ENCODE results near the gene CD40. TPM values are rescaled to one million over a fixed set of nuclear protein-coding genes. Genes with fewer than 3 reads are reported as not detected.

CD40 gene
- total RNA-seq, 1 experiment from 2014 or later, result 6.3 TPM

DNA sequence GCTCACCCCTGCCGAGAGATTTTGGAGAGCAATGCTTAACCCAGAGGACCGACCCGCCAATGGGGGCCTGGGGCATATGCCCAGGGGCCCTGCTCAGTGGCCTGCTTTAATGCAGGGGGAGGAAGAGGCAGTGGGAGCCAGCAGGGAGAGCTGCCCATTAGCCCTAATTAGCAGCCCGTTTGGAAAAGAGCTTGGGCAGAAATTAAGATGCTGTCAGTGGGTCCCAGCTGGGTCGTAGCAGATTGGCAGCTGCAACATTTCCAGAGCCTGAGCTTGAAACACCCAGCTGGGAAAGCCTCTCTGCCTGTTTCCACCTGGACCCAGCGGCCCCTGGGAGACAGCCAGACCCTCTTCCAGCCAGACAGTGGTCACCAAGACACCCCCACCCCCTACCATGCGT lies 39.5 kb downstream of the CD40 start:
- no peak overlapping the region for H3K4me3 ChIP-seq (ENCODE audit: low read length)
- H3K9ac ChIP-seq (ENCODE audit: low read length), result no peak overlapping the region
- H3K27me3 ChIP-seq (ENCODE audit: low read length), result no peaks in the 10 kb centered on the region
- no peak for DNase-seq
- no peaks in the 10 kb centered on the region for H3K79me2 ChIP-seq (ENCODE audit: low read length)
- H3K4me1 ChIP-seq (ENCODE audit: low read length), result peaks cover 5% of the 10 kb centered on the region; the same call in 1 of the 2 replicates
- H3K9me3 ChIP-seq (ENCODE audit: low read length), result no peaks in the 10 kb centered on the region
- no peaks in the 10 kb centered on the region for H3K9me2 ChIP-seq (replicated peaks; ENCODE audit: insufficient read depth, low read length)
- H3K27ac ChIP-seq (ENCODE audit: low read length), result no peak overlapping the region
- H3K4me2 ChIP-seq (ENCODE audit: low read depth, low read length, poor library complexity, severe bottlenecking), result no peak overlapping the region
- 0 out of 2 replicates have a peak, but pooled peaks cover 3% of the 10 kb centered on the region for H4K20me1 ChIP-seq (ENCODE audit: insufficient read depth, low read depth, low read length)
- no peak overlapping the region for H2AFZ ChIP-seq (ENCODE audit: low read length)
- H3K36me3 ChIP-seq (ENCODE audit: insufficient read depth, low read length), result no peaks in the 10 kb centered on the region

- H3K9me3 ChIP-seq (ENCODE audit: low read length), result no peaks in the 10 kb centered on the region
- no peak overlapping the region for H3K27ac ChIP-seq (ENCODE audit: low read length)
Observed at GRCh38 chr20:46158476-46158987, 40.4 kb downstream of the CD40 start.

DNA sequence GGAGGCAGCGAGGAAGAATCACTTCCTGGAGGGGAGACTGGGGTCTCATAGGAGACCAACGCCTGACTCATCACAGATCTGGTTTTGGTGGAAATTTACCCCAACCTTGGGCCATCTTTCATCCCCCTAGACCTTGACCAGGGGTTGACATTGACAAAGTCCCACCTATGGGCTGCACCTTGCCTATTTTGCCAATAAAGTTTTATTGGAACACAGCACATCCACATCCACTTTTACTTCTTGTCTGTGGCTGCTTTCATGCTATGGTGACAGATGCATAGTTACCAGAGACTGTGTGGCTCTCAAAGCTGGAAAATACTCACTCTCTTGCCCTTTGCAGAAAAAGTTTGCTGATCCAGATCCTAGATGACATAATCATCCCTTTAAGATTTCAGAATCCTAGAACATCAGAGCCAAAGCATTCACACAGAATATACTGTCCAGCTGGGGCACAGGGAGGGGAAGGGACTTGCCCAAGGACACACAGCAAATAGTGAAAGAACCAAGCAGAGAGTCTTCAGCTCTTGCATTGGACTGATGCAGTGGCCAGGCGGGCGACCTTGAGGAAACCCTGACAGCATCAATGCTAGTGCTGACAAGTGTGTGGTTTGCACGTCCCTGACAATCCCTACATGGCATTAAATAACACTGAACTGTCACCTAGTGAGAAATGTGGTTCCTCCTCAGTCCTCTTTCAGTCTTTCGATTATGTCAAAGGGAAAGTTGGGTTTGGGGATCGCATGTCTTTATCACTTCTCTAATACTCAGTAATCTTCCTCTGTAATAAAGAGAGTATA lies 41.2 kb downstream of the CD40 start:
- Histone ChIP-seq H3K9ac (ENCODE audit: low read length) (no peak overlapping the region), H3K9me3 (ENCODE audit: low read length) (no peaks in the 10 kb centered on the region), H3K27ac (ENCODE audit: low read length) (no peak overlapping the region), H3K79me2 (ENCODE audit: low read length) (no peaks in the 10 kb centered on the region), H4K20me1 (ENCODE audit: insufficient read depth, low read depth, low read length) (0 out of 2 replicates have a peak, but pooled peaks cover 3% of the 10 kb centered on the region), H3K4me3 (ENCODE audit: low read length) (no peak overlapping the region), H3K36me3 (ENCODE audit: insufficient read depth, low read length) (no peaks in the 10 kb centered on the region), H3K4me1 (ENCODE audit: low read length) (peaks cover 5% of the 10 kb centered on the region; the same call in 1 of the 2 replicates), H3K27me3 (ENCODE audit: low read length) (no peaks in the 10 kb centered on the region), H3K4me2 (ENCODE audit: low read depth, low read length, poor library complexity, severe bottlenecking) (no peak overlapping the region), H3K9me2 (replicated peaks; ENCODE audit: insufficient read depth, low read length) (no peaks in the 10 kb centered on the region), H2AFZ (ENCODE audit: low read length) (no peak overlapping the region)
- no peak for DNase-seq

More at GRCh38 chr20:46158476-46158987, 40.4 kb downstream of the CD40 start:
- no peak for DNase-seq
- H3K36me3 ChIP-seq (ENCODE audit: insufficient read depth, low read length), result no peaks in the 10 kb centered on the region
- H4K20me1 ChIP-seq (ENCODE audit: insufficient read depth, low read depth, low read length), result 0 out of 2 replicates have a peak, but pooled peaks cover 3% of the 10 kb centered on the region
- H3K4me2 ChIP-seq (ENCODE audit: low read depth, low read length, poor library complexity, severe bottlenecking), result no peak overlapping the region
- H3K4me3 ChIP-seq (ENCODE audit: low read length), result no peak overlapping the region
- H2AFZ ChIP-seq (ENCODE audit: low read length), result no peak overlapping the region
- H3K79me2 ChIP-seq (ENCODE audit: low read length), result no peaks in the 10 kb centered on the region
- peaks cover 5% of the 10 kb centered on the region; the same call in 1 of the 2 replicates for H3K4me1 ChIP-seq (ENCODE audit: low read length)
- H3K9me2 ChIP-seq (replicated peaks; ENCODE audit: insufficient read depth, low read length), result no peaks in the 10 kb centered on the region
- no peak overlapping the region for H3K9ac ChIP-seq (ENCODE audit: low read length)
- no peaks in the 10 kb centered on the region for H3K27me3 ChIP-seq (ENCODE audit: low read length)

GRCh38 chr20:46160661-46161060 lies 42.5 kb downstream of the CD40 start:
- Histone ChIP-seq H3K9me2 (replicated peaks; ENCODE audit: insufficient read depth, low read length) (no peaks in the 10 kb centered on the region), H3K79me2 (ENCODE audit: low read length) (no peaks in the 10 kb centered on the region), H3K9me3 (ENCODE audit: low read length) (no peaks in the 10 kb centered on the region), H4K20me1 (ENCODE audit: insufficient read depth, low read depth, low read length) (0 out of 2 replicates have a peak, but pooled peaks cover 4% of the 10 kb centered on the region), H3K9ac (ENCODE audit: low read length) (no peak overlapping the region), H3K4me1 (ENCODE audit: low read length) (peaks cover 4% of the 10 kb centered on the region; the same call in 1 of the 2 replicates), H3K4me2 (ENCODE audit: low read depth, low read length, poor library complexity, severe bottlenecking) (no peak overlapping the region), H3K27me3 (ENCODE audit: low read length) (no peaks in the 10 kb centered on the region), H3K27ac (ENCODE audit: low read length) (no peak overlapping the region), H3K4me3 (ENCODE audit: low read length) (no peak overlapping the region), H2AFZ (ENCODE audit: low read length) (no peak overlapping the region), H3K36me3 (ENCODE audit: insufficient read depth, low read length) (no peaks in the 10 kb centered on the region)
- DNase-seq, result no peak

GRCh38 chr20:46161921-46162320 lies 43.8 kb downstream of the CD40 start:
- Histone ChIP-seq H3K27me3 (ENCODE audit: low read length) (no peaks in the 10 kb centered on the region), H3K79me2 (ENCODE audit: low read length) (no peaks in the 10 kb centered on the region), H3K4me2 (ENCODE audit: low read depth, low read length, poor library complexity, severe bottlenecking) (no peak overlapping the region), H2AFZ (ENCODE audit: low read length) (no peak overlapping the region), H4K20me1 (ENCODE audit: insufficient read depth, low read depth, low read length) (0 out of 2 replicates have a peak, but pooled peaks cover 8% of the 10 kb centered on the region), H3K9ac (ENCODE audit: low read length) (no peak overlapping the region), H3K4me3 (ENCODE audit: low read length) (no peak overlapping the region), H3K4me1 (ENCODE audit: low read length) (peaks cover 4% of the 10 kb centered on the region; the same call in 1 of the 2 replicates), H3K9me2 (replicated peaks; ENCODE audit: insufficient read depth, low read length) (no peaks in the 10 kb centered on the region), H3K36me3 (ENCODE audit: insufficient read depth, low read length) (no peaks in the 10 kb centered on the region), H3K27ac (ENCODE audit: low read length) (no peak overlapping the region), H3K9me3 (ENCODE audit: low read length) (no peaks in the 10 kb centered on the region)
- DNase-seq, result no peak

DNA sequence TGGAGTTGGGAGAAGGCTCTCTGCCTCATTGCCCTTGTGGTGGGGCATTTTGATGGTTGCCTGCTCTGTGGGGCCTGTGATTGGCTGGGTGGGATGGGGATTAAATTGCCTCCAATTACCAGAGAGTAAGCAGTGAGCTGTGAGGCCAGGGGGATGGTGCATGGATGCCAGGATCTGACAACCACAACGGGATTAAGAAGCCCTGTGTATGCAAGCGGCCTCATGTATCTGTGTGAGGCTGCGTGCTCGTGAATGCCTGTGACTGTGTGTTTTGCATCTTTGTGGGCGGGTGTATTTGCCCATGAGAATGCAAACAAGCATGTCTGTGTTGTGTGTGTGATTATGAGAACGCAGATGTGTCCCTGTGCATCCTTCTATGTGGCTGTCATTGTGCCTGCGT lies 46.1 kb downstream of the CD40 start:
- H4K20me1 ChIP-seq (ENCODE audit: insufficient read depth, low read depth, low read length), result peaks cover 15% of the 10 kb centered on the region; the same call in 1 of the 2 replicates
- peaks cover 4% of the 10 kb centered on the region; the same call in 1 of the 2 replicates for H3K4me1 ChIP-seq (ENCODE audit: low read length)
- H3K9me2 ChIP-seq (replicated peaks; ENCODE audit: insufficient read depth, low read length), result no peaks in the 10 kb centered on the region
- H3K36me3 ChIP-seq (ENCODE audit: insufficient read depth, low read length), result no peaks in the 10 kb centered on the region
- no peaks in the 10 kb centered on the region for H3K9me3 ChIP-seq (ENCODE audit: low read length)
- DNase-seq, result no peak
- H3K79me2 ChIP-seq (ENCODE audit: low read length), result no peaks in the 10 kb centered on the region
- H3K4me3 ChIP-seq (ENCODE audit: low read length), result no peak overlapping the region
- no peak overlapping the region for H3K9ac ChIP-seq (ENCODE audit: low read length)
- H3K27me3 ChIP-seq (ENCODE audit: low read length), result no peaks in the 10 kb centered on the region
- H3K4me2 ChIP-seq (ENCODE audit: low read depth, low read length, poor library complexity, severe bottlenecking), result no peak overlapping the region
- no peak overlapping the region for H3K27ac ChIP-seq (ENCODE audit: low read length)
- H2AFZ ChIP-seq (ENCODE audit: low read length), result no peak overlapping the region

DNA sequence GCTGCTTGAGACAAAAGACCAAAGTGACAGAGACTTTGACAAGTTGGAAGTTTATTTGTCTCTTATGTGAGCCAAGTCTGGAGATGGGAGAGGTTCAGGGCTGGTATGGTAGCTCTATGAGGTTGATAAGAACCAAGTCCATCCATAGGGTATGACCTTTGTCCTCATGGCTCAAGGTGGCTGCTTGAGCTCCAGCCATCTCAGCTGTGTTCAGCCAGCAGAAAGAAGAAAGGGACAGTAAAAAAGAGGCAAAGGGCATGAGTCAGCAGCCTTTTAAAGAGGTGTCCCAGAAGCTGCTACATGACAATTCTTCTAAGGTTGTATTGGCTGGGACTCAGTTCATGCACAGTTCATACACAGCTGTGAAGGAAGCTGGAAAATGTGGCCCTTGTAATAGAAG lies 49.0 kb downstream of the CD40 start:
- Histone ChIP-seq H3K9me3 (ENCODE audit: low read length) (no peaks in the 10 kb centered on the region), H2AFZ (ENCODE audit: low read length) (no peak overlapping the region), H3K4me2 (ENCODE audit: low read depth, low read length, poor library complexity, severe bottlenecking) (no peak overlapping the region), H3K4me3 (ENCODE audit: low read length) (no peak overlapping the region), H4K20me1 (ENCODE audit: insufficient read depth, low read depth, low read length) (peaks cover 15% of the 10 kb centered on the region; the same call in 1 of the 2 replicates), H3K9ac (ENCODE audit: low read length) (no peak overlapping the region), H3K36me3 (ENCODE audit: insufficient read depth, low read length) (no peaks in the 10 kb centered on the region), H3K27me3 (ENCODE audit: low read length) (no peaks in the 10 kb centered on the region), H3K9me2 (replicated peaks; ENCODE audit: insufficient read depth, low read length) (no peaks in the 10 kb centered on the region), H3K27ac (ENCODE audit: low read length) (no peak overlapping the region), H3K4me1 (ENCODE audit: low read length) (peaks cover 4% of the 10 kb centered on the region; the same call in 1 of the 2 replicates), H3K79me2 (ENCODE audit: low read length) (no peaks in the 10 kb centered on the region)
- no peak for DNase-seq

DNA sequence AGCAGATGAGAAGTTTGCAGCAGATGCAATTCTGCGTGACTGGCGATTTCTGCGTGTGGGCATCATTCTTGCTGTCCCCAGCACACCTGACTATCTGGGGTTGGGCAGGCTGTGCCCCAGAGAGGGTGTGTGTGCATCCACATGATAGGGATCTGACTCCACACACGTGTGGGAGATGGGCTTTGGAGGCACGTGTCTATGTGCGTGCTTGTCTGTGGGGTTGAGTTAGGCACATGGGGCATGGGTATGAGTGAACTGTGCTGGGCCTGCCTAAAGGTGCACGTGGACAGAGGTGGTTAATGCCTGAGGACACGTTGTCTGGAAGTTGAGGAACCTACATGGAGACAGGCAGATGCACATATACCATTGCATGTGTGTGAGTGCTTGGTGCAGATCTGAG lies 50.3 kb downstream of the CD40 start:
- Histone ChIP-seq H3K36me3 (ENCODE audit: insufficient read depth, low read length) (no peaks in the 10 kb centered on the region), H3K4me3 (ENCODE audit: low read length) (no peak overlapping the region), H3K4me1 (ENCODE audit: low read length) (peaks cover 4% of the 10 kb centered on the region; the same call in 1 of the 2 replicates), H3K9ac (ENCODE audit: low read length) (no peak overlapping the region), H3K27ac (ENCODE audit: low read length) (no peak overlapping the region), H4K20me1 (ENCODE audit: insufficient read depth, low read depth, low read length) (peaks cover 12% of the 10 kb centered on the region; the same call in 1 of the 2 replicates), H3K79me2 (ENCODE audit: low read length) (no peaks in the 10 kb centered on the region), H2AFZ (ENCODE audit: low read length) (no peak overlapping the region), H3K27me3 (ENCODE audit: low read length) (no peaks in the 10 kb centered on the region), H3K9me3 (ENCODE audit: low read length) (no peaks in the 10 kb centered on the region), H3K4me2 (ENCODE audit: low read depth, low read length, poor library complexity, severe bottlenecking) (no peak overlapping the region), H3K9me2 (replicated peaks; ENCODE audit: insufficient read depth, low read length) (no peaks in the 10 kb centered on the region)
- DNase-seq, result no peak

Data from Karpas-422 (cell line).